NK-92 (cell line): ENCODE measurements around the gene USP7.
"Not testable (repeated sequence)": the region's sequence is repeated elsewhere in the genome, so short reads cannot be mapped to it uniquely, and the experiment has no call there.

Source experiments
- DNase-seq: peaks from one replicate; lab custom pipeline; 2025; ENCODE audit not compliant: unreplicated experiment; lab: John Stamatoyannopoulos, UW

The USP7 gene

DNA sequence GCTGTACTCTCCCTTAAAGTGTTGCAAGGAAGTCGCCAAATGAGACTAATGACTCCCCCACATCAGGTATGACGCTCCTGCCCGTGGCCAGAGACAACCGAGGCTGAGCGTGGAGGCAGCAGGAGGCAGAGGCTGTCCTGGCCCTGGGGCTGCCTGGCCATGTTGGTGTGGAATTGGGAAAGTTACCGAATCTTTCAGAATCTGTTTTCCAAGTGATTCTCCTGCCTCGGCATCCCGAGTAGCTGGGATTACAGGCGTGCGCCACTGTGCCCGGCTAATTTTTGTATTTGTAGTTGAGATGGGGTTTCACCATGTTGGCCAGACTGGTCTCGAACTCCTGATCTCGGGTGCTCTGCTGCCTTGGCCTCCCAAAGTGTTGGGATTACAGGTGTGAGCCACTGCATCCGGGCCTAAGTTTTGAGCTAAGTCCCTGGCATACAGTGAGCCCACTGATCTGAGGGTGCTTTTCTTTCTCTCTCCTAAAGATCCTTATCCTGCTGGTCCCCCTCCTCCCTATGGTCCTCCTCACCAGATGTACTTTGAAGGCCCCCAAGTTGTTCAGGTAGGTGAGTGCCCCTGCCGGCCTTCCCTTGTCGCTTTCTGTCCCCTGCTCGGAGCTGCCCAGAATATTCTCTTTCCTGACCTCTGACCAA is 80.9 kb downstream of the USP7 start:
- no peak for DNase-seq

DNA sequence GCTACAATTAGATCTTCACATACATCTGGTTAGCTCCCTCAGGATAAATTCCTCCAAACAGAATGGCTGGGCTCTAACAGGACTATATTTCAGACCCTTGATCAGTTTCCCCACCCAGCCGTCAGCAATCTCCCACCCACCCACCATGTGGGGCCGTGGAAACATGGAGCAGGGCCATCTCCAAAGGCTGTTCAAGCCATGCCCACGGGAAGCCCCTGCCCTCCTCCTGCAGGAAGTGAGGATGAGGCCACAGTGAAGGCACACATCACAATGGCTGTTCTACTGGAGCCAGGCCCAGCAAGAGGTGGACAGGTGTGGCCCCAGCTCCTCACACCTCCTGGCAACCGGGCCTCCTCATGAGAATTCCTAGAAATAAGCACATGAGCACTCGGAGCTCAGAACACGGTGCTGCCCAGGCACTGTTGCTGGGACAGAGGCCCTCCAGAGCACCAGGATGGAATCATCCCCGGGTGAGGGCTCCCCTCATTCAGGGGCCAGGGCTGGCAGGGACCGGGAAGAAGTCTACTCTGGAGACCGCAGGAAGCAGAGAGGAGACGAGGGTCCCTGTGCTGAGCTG is 81.6 kb downstream of the USP7 start, which contains the start of gene LITAFD:
Gene LITAFD, plus strand, starts transcription at position 311 of the 577 bp plus-strand sequence. CDS start 2,005 bp downstream, outside the sequence.
- DNase-seq: no peak

- no peak for DNase-seq
These were observed 82.7 kb downstream of the USP7 start for GRCh38 chr16:8880839-8881510.

GRCh38 chr16:8878523-8878911 is 85.2 kb downstream of the USP7 start:
- no peak for DNase-seq

DNA sequence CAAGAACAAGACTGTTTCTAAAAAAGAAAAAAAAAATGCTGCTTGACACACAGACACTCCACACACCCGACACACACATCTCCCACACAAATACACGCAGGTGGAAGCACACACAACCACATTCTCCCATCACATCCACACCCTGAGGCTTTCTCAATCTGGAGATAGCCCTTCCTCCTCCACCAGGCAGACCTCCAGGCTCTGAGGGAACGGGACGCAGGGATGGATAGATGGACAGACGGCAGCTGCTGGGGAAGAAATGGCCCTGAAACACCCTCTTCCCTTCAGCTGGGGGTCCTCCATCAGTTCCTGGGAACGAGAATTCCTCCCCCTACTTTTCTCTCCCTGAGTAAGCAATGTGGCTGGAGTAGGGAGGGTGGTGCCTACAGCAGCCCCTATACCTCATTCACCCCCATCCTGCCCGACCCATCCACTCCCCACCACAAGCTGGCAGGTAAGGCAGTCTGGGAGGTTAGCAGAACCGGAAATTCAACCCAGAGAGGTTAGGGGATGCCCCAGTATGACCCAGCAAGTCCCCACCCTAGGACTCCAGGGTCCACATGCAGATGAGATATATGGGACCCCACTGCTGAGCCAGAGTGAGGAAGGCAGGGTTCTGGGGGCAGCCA is 85.7 kb downstream of the USP7 start:
- no peak for DNase-seq

DNA sequence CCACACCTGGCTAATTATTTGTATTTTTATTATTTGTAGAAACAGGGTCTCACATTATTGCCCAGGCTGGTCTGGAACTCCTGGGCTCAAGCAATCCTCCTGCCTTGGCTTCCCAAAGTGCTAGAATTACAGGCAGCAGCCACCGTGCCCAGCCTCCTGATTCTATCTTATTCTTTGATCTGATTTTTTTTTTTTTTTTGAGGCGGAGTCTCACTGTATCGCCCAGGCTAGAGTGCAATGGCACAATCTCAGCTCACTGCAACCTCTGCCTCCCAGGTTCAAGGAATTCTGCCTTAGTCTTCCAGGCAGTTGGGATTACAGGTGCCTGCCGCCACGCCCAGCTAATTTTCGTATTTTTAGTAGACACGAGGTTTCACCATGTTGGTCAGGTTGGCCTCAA is 88.4 kb downstream of the USP7 start:
- not testable (repeated sequence) for DNase-seq

DNA sequence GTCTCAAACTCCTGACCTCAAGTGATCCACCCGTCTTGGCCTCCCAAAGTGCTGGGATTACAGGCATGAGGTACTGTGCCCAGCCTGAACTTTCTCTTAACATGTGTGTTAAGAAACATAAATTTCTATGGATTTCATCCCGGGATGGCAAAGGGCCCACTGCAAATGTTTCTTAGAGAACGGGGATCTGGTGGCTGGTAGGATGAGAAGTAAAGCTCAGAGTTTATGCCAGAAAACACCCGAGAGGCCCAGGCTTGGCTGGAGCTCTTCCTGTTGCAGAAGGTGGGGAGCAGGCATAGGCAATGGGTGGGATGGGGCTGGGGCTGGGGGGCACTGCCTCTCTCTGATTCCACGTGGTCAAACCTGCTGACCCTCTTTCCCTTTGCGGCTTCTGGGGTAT is 89.3 kb downstream of the USP7 start:
- DNase-seq: no peak

DNA sequence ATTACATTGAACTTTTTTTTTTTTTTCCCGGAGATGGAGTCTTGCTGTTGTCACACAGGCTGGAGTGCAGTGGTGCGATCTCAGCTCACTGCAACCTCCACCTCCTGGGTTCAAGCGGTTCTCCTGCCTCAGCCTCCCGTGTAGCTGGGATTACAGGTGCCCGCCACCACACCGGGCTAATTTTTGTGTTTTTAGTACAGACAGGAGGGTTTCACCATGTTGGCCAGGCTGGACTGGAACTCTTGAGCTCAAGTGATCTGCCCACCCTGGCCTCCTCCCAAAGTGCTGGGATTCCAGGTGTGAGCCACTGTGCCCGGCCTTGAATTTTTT is 89.9 kb downstream of the USP7 start:
- not testable (repeated sequence) for DNase-seq

DNA sequence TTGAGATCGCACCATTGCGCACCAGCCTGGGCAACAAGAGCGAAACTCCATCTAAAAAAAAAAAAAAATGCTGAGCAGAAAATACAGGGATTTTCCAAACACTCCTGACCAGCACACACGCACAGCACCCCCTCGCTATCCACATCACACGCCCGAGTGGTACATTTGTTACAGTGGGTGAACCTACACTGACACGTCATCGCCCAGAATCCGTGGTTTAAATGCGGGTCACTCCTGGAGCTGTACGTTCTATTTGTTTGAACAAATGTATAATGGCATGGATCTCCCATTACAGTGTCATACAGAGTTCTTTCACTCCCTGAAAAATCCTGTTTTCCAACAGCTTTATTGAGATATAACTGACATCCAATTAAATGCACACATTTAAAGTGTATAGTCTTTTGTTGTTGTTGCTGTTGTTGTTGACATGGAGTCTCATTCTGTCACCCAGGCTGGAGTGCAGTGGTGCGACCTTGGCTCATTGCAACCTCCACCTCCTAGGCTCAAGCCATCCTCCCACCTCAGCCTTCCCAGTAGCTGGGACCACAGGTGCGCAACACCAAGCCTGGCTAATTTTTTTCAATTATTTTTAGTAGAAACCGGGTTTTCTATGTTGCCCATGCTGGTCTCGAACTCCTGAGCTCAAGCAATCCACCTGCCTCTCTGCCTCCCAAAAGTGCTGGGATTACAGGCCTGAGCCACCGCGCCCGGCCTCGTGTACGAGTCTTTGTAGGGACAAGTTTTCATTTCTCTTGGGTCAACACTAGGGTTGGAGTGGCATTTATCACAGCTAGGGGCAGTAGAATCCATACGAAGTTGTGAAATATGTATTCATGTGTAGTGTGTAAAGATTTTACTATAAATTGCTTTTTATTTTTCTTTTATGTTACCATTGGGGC is 90.5 kb downstream of the USP7 start:
- no peak for DNase-seq

- DNase-seq: no peak
These were observed 91.6 kb downstream of the USP7 start for GRCh38 chr16:8872071-8872470.

DNA sequence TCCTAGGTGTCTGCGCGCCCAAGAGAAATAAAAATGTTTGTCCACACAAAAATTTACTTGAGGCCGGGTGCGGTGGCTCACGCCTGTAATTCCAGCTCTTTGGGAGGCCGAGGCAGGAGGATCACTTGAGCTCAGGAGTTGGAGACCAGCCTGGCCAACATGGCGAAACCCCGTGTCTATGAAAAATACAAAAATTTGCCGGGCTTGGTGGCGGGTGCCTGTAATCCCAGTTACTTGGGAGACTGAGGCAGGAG is 93.8 kb downstream of the USP7 start:
- DNase-seq: not testable (repeated sequence)

- DNase-seq: no peak
These were observed 94.3 kb downstream of the USP7 start for GRCh38 chr16:8869212-8869987.

DNA sequence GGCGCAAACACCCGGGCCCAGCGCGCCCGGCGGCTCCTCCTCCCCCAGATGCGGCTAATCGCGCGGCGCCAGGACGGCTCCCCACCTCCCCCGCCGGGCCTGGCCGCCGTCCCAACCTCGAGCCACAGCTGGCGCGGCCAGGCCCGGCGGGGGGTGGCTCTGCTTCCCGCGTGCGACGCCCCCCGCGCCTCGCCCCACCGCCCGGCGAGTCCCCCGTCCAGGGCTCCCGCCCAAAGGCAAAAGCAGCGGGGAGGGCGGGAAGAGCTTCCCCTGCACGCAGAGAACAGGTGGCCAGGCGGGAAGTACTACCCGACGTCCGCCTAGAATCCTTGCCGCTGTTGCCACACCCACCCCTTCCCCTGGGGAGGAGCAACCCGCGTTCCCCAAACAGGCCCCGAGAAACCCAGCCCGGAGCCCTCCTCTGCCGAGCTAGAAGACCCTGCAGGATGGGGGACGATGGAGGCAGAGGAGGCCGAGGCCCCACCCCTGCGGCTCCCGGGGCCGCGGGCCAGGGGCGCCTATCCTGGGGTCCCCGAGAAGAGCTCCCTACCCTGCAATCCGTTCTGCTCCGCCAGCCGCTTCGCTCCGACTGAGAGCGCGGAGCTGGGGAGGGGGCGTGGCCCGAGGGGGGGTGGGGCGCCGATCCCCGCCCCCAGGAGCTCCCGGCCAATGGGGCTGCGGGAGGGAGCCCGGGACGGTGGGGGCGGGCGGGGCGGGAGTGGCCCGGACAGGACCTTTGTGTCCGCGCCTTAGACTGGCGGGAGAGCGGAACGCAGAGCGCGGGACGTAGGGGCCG is 95.1 kb downstream of the USP7 start, which contains the start of gene CARHSP1:
Gene CARHSP1, minus strand, starts transcription at position 591 of the 796 bp plus-strand sequence. CDS start 9,678 bp downstream, outside the sequence.
- DNase-seq: peak; percentile 37

- DNase-seq: no peak
These were observed 95.7 kb downstream of the USP7 start for GRCh38 chr16:8867932-8868415.

- DNase-seq: no peak
These were observed 96.3 kb downstream of the USP7 start for GRCh38 chr16:8867216-8867931.

DNA sequence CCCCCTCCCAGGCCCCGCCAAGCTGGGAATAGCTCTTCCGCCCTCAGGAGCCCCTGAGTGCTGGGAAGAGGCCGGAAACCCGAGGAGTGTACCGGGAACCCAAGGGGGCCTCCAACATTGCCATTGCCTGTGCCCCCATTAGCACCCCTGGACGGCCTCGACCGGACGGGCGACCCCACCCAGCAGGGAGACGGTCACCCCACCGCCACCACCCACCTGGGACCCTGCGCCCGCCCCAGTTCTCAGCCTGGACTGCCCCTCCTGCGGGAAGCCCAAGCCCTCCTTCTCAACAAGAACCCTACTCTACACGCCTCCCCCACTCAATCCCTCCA is 96.9 kb downstream of the USP7 start:
- no peak for DNase-seq

GRCh38 chr16:8866118-8866883 is 97.4 kb downstream of the USP7 start:
- no peak for DNase-seq
